GM21717 (cell line): ENCODE data around the gene PTPRK.

Experiments
- ATAC-seq: cut with Tn5 transposase; IDR thresholded peaks from one replicate; pipeline ENCODE4 v1.9.1; 2021; ENCODE audit warnings: mild to moderate bottlenecking, moderate library complexity; ENCODE audit not compliant: unreplicated experiment

PTPRK gene

DNA sequence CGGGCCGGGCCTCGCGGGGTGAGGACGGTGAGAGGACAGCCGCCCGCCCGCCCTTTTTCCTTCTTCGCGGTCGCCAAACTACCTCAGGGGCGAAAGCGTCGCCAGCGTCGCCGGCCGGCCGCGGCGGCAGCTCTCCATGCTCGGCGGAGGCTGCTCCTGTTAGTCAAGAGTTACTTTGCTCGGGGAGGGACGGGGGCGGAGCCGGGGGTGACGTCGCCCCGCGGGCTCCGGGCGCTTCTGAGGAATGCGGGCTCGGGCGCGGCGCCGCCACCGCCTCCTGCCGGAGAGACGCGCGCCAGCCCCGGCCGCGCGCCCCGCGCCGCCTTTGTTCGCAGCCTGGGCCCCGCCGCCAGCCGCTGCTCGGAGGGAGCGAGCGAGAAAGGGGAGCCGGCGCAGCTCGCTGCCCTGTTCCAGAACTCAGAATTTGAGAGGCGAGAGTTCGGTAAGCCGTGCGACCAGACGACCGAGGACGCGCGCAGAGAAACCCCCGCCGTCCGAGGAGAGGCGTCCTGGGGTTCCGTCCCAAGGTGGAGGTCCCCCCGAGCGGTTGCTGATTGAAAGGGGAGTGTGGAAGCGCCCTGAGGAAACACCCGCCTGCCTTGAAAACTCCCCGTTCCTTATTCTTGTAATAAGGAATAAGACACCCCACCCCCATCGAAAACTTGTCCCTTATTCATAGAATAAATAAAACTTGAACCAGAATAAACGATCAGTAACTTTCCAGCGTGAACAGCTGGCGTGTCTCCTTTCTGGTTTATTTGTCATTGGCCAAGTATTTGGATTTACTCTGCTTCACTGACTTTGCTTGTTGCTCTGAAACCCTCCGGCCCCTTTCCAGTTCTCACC is at the start of gene PTPRK:
TSS of gene PTPRK (minus strand) at position 164 of the 846 bp plus-strand sequence. CDS start 241 bp downstream, outside the sequence.
- peak; percentile 87 for ATAC-seq

DNA sequence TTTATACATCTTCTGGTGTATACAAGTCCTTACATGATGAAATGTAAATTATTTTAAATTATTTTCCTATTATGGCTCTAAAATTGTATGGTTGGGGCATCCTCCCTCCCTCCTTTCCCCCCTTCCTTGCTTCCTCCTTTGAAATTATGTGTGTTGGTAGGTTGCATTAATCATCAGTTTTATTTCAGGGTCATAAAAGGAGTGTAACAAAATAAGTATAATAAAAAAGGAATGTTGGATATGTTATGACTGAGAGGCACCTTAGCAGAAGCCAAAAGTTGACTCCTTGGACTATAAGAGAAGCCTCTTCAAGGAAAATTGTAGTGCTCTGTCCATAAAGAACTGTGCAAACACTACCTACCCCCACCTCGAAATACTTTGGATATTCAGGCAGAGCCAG is 46.6 kb upstream of the PTPRK start:
- ATAC-seq: no peak

DNA sequence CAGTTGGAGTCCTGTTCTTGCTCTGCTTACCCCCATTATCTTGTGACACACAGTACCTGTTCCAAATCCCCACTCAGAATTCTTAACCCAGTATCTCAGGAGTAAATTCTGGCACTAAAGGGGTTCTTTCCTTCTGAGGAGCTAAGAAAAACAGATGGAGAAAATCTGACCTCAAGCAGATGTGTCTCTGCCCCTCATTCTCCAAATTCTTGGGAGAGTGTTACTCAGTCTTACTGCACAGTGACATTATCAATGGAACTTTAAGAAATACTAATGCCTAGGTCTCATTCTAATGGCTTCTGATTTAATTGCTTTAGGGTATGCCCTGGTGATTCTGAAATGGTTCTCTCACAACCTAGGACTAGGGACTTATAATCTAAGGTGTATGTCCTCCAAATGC is 40.6 kb upstream of the PTPRK start:
- ATAC-seq: no peak

- no peak for ATAC-seq
Observed at GRCh38 chr6:128558924-128559323, 38.5 kb upstream of the PTPRK start.

GRCh38 chr6:128558021-128558420 is 37.6 kb upstream of the PTPRK start:
- peak; percentile 59 for ATAC-seq

- no peak for ATAC-seq
Observed at GRCh38 chr6:128557081-128557480, 36.7 kb upstream of the PTPRK start.

DNA sequence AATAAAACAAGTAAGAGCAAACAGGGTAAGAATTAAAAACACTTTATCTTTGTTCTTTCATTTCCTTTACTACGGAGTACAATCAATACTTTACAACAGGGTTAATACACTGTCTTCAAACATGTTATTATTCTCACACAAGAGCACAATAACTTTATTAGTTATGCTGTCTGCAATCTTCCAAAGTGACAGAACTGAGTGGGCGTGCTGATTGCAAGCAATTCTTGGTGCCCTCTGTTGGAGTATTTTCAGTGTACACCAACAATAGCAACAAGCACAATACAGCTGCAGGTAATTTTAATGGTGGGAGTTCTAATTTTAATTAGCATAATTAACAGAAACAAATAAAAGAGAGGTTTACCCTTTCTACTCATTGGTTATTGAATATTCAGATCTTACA is 33.9 kb upstream of the PTPRK start:
- no peak for ATAC-seq

GRCh38 chr6:128541261-128541660 is 20.9 kb upstream of the PTPRK start:
- ATAC-seq: no peak

GRCh38 chr6:128538763-128539162 is 18.4 kb upstream of the PTPRK start:
- ATAC-seq: no peak

DNA sequence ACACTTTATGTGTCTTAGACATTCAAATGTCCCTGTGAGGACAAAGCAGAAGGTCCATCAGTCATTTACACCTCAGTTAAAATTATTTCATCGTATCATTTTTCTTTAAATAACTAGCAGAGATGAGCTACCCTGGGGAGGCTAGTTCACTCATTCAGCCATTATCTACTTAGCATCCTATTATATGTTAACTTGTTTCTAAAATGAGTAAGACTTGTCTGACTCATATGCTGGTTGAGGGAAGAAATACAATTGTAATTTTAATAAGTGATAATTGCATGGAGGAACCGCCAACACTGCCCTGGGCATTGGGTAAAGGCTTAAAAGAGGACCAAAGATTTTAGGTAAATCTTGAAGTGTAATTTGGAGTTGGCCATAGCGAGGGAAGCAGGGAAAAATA is 12.4 kb upstream of the PTPRK start:
- peak; percentile 55 for ATAC-seq

- ATAC-seq: no peak
Observed at GRCh38 chr6:128532136-128532535, 11.7 kb upstream of the PTPRK start.

GRCh38 chr6:128531696-128532095 is 11.3 kb upstream of the PTPRK start:
- ATAC-seq: no peak

GRCh38 chr6:128528241-128528640 is 7.8 kb upstream of the PTPRK start:
- no peak for ATAC-seq

GRCh38 chr6:128527375-128527774 is 7.0 kb upstream of the PTPRK start:
- ATAC-seq: no peak

DNA sequence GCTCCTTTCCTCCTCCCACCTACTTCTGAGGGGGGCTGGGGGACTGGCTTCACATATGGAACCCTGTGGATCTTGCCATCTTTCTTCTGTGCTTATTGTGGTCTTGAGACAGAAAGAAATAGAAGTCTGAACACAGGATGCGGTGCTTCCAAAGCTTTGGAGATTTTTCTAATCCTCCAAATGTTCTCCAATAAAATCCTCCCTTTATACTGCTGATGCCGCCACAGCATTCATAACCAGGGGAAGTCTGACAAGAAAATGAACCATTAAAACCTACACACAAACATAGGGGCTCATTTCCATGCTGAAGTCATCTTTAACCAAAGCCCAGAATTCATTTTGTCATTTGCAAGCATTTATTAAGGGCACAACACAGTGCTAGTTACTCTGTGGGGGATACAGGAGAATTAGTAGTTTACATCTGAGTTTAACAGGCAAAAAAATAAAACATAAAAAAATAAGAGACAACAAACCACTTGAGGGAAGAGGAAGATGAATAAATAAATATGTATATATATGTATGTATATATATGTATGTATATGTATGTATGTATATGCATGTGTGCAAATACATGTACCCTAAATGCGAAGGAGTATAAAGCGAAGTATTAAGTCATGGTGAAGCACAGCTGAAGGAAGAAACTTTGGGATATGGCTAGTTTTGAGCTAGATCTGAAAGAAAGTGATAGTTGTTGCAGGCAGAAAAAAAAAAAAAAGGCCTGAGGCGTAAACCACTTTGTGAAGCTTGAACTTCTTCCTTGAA is 5.9 kb upstream of the PTPRK start:
- ATAC-seq: no peak

DNA sequence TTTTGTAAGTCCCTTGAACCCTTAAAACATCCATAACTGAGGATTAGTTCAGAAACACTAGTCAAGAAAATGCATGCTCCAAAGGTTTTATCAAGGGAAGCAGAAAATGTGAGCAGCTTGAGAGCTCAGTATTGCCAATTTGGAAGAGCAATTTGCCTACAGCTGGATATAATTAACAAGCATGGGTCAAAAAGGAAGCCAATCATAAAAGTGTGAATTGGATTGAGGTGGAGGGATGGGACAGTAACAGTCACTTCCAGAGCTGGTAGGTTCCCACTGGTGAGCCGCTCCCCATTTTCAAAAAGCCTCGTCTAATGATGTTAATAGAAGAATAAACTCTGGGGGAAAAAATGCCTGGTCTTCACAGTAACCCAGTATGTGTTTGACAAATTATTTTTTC is 5.0 kb upstream of the PTPRK start:
- no peak for ATAC-seq

- ATAC-seq: no peak
Observed at GRCh38 chr6:128521282-128521632, 858 bp upstream of the PTPRK start.

DNA sequence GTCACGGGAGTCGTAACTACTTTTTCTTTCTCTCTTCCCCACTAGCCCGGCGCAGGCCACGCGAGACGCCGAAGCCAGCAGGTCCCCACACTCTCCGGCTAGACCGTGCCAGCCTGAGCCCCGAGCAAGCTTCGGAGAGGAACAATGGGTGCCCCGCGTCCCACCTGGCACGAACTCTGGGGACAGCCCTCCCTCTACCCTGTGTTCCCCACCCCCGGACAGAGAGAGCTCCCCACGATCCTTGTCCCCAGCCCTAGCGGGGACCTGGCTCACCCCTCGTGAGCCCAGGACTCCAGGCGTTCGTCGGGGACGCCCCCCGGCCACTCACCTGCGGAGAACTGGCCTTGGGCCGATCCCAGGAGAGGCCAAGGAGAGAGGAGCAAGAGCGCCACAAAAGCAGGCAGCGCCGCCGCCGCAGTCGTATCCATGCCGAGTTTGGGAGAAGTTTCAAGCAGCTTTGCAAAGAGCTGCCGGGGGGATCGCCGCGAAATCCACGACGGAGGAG is 416 bp downstream of the PTPRK start:
- peak; percentile 14 for ATAC-seq

DNA sequence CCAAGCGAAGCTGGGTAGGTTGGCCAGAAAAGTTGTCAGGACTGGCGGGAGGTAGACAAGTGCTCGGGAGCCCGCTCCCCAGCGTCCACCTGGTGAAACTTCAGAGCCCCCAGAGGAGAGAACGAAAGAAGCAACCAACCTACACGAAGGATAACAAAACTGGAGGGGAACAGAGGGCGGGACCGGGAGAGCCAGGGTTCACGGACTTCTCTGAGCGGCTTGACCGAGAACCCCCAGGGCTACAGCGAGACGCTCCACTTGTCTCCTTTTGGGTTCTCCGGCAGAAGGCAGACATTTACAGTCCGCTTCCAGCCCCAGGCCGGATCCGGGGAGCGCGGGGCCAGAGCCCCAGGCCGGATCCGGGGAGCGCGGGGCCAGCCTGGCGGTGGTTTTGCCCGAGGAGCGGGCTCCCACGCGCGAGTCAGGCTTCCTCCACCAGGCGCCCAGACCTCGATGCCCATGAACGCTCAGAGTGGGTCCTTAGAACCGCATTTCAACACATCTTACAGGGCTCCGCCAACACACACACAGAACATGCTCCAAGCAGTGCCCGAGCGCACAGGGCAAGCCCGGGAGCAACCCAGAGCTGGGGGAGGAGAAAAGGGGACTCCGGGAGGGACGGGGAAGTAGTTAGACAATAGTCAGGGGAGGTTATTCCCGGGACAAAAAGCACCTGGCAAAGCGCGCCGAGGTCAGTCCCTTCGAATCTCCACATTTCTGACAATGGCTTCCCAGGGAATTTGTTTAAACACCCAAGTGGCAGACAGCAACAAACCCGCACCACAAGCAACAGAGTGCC is 1.1 kb downstream of the PTPRK start:
- ATAC-seq: peak; percentile 26

DNA sequence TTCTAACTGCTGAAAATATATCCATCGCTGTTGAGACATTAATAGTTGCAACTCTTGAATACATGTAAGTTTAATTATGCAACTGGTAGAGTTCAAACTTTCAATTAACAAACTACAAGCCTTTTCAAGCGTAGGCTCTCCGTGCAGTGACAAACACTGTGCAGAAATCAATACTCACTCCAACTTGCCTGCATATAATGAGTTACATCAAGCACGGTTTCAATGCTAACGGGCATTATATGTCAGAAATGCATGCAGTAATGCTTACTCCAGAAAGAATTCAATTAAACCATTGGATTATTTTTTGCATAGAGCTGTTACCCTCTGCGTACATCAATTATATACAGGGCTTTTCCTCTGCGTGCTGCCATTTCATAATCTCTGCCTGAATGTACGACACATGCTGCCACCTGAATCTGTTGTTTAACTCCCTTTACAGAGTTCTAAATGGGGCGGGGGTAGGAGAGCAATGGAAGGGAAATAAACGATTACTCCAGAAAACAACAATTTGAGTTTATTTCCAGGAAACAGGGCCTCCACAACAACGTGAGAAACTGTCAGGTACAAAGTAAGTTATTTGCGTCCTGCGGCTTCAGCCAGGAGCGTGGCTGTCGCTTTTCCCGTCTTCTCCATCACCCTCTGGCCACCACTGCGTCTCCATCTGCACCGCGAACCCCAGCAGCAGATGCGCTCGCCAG is 1.8 kb downstream of the PTPRK start:
- ATAC-seq: no peak

DNA sequence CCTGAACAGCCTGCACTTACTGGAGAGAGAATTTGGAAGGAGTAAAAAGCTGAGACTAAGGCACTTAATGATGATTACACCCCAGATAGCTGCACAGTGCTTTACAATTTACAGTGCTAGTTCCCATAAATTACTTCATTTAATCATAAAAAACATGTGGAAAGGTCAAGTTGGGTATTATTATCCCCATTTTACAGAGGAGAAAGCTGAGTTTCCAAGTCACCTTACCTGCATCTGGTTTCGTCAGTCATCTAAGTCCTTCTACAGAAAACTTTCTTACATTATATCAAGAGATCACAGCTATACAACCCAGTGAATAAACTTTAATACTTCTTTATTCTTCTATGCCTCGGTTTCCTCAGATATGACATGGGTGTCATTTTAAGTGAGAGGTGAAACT is 3.3 kb downstream of the PTPRK start:
- ATAC-seq: no peak
